RWPE2 (cell line): ENCODE data around the gene UBE2H.
"Not testable (repeated sequence)": the region's sequence is repeated elsewhere in the genome, so short reads cannot be mapped to it uniquely, and the experiment has no call there.

ENCODE experiments used
- ATAC-seq: fragments of 200-7000 bp; cut with Tn5 transposase; 3 replicates; pipeline ENCODE4 v1.9.1; 2021; ENCODE audit warnings: low read depth
- DNase-seq: peaks from one replicate; pipeline ENCODE4 v3.0.0-alpha.2; 2020; ENCODE audit warnings: low spot score
- H3K27ac ChIP-seq: fragments of 450-650 bp; 2 replicates; pipeline ENCODE4 v1.5.1; 2017; ENCODE audit warnings: mild to moderate bottlenecking; ENCODE audit not compliant: poor library complexity, severe bottlenecking
- H3K27me3 ChIP-seq: fragments of 250-450 bp; sonication (Bioruptor Pico); 2 replicates; pipeline ENCODE4 v1.5.1; 2021; ENCODE audit warnings: mild to moderate bottlenecking, moderate library complexity; ENCODE audit not compliant: insufficient read depth, poor library complexity, severe bottlenecking
- H3K36me3 ChIP-seq: fragments of 250-450 bp; sonication (Bioruptor Pico); 2 replicates; pipeline ENCODE4 v1.5.1; 2020; ENCODE audit warnings: low read depth, mild to moderate bottlenecking, moderate library complexity
- H3K4me1 ChIP-seq: fragments of 250-450 bp; sonication (Bioruptor Pico); 2 replicates; pipeline ENCODE4 v1.5.1; 2021; ENCODE audit warnings: mild to moderate bottlenecking, moderate library complexity; ENCODE audit not compliant: insufficient read depth, poor library complexity, severe bottlenecking
- H3K4me3 ChIP-seq: fragments of 250-450 bp; sonication (Bioruptor Pico); 2 replicates; pipeline ENCODE4 v1.5.1; 2021; ENCODE audit warnings: mild to moderate bottlenecking, moderate library complexity; ENCODE audit not compliant: severe bottlenecking
- H3K9me3 ChIP-seq: fragments of 250-450 bp; sonication (Bioruptor Pico); 2 replicates; pipeline ENCODE4 v1.5.1; 2021; ENCODE audit warnings: mild to moderate bottlenecking, moderate library complexity; ENCODE audit not compliant: severe bottlenecking
- CTCF ChIP-seq: fragments of 450-650 bp; IDR thresholded peaks from one replicate; pipeline ENCODE4 v1.5.1; 2017; ENCODE audit warnings: mild to moderate bottlenecking, moderate library complexity; ENCODE audit not compliant: poor library complexity, severe bottlenecking

The UBE2H gene

GRCh38 chr7:129898502-129899160 is 54.1 kb downstream of the UBE2H start:
- peaks cover 30% of the 10 kb centered on the region for H3K4me1 ChIP-seq
- ATAC-seq (no peak), DNase-seq (no peak)
- H3K36me3 ChIP-seq: peaks cover 36% of the 10 kb centered on the region
- no peak overlapping the region for H3K4me3 ChIP-seq
- no peak for TF ChIP-seq CTCF
- H3K9me3 ChIP-seq: no peaks in the 10 kb centered on the region
- peak overlapping the region; percentile 87 for H3K27ac ChIP-seq
- no peaks in the 10 kb centered on the region for H3K27me3 ChIP-seq

GRCh38 chr7:129898007-129898406 is 54.8 kb downstream of the UBE2H start:
- no peak for TF ChIP-seq CTCF
- Histone ChIP-seq H3K9me3 (no peaks in the 10 kb centered on the region), H3K27me3 (no peaks in the 10 kb centered on the region), H3K4me3 (no peak overlapping the region), H3K4me1 (peaks cover 32% of the 10 kb centered on the region), H3K27ac (peak overlapping the region; percentile 87), H3K36me3 (peaks cover 35% of the 10 kb centered on the region)
- no peak for ATAC-seq
- DNase-seq: no peak

GRCh38 chr7:129896568-129897382 is 56.0 kb downstream of the UBE2H start:
- no peak for DNase-seq
- Histone ChIP-seq H3K4me3 (no peak overlapping the region), H3K27me3 (no peaks in the 10 kb centered on the region), H3K27ac (peak overlapping the region; percentile 87), H3K9me3 (peaks cover 4% of the 10 kb centered on the region), H3K4me1 (peaks cover 31% of the 10 kb centered on the region), H3K36me3 (peaks cover 34% of the 10 kb centered on the region)
- no peak for TF ChIP-seq CTCF
- ATAC-seq: peak; percentile 88

GRCh38 chr7:129894184-129894583 is 58.6 kb downstream of the UBE2H start:
- H3K27me3 ChIP-seq, H3K9me3 ChIP-seq, ATAC-seq, H3K4me3 ChIP-seq, DNase-seq: not testable (repeated sequence)
- H3K27ac ChIP-seq: peak overlapping the region; percentile 87
- H3K36me3 ChIP-seq: peaks cover 25% of the 10 kb centered on the region
- peaks cover 21% of the 10 kb centered on the region for H3K4me1 ChIP-seq

- Histone ChIP-seq H3K9me3 (peaks cover 4% of the 10 kb centered on the region), H3K4me1 (peaks cover 6% of the 10 kb centered on the region), H3K36me3 (peaks cover 29% of the 10 kb centered on the region), H3K27ac (no peak overlapping the region), H3K4me3 (no peak overlapping the region), H3K27me3 (no peaks in the 10 kb centered on the region)
- no peak for DNase-seq
- no peak for ATAC-seq
- TF ChIP-seq CTCF: no peak
Measured at GRCh38 chr7:129890090-129890489, 62.7 kb downstream of the UBE2H start.
